Testis (tissue), 2 donors: ENCODE measurements around the gene PRKG1.

ENCODE experiments used
- CTCF ChIP-seq, 3 experiments: fragments of 450-650 bp in 2 of 3; fragments of 200-600 bp in 1 of 3; sonication (generic) in 1 of 3; IDR thresholded peaks; one replicate each; pipeline ENCODE4 v1.5.1; 2016 to 2019; ENCODE audit warnings: antibody characterized with exemption in 3 of 3, mild to moderate bottlenecking in 2 of 3, moderate library complexity in 1 of 3
- POLR2A ChIP-seq: fragments of 450-650 bp; IDR thresholded peaks from one replicate; pipeline ENCODE4 v1.6.1; 2017; ENCODE audit warnings: antibody characterized with exemption, mild to moderate bottlenecking, moderate library complexity

GRCh38 chr10:51699475-51700227 lies 625.4 kb downstream of the PRKG1 start, which contains the start of gene CSTF2T:
- TF ChIP-seq CTCF (IDR thresholded peaks at IDR 0.05) (no peak), POLR2A (no peak)
